Measurements from ENCODE around the gene GPR78. TPM values are rescaled to one million over a fixed set of nuclear protein-coding genes. Genes with fewer than 3 reads are reported as not detected.

Gene GPR78
- total RNA-seq, 1 donor from 2014 or later: 0.97 TPM

GRCh38 chr4:8547108-8547911 lies 32.9 kb upstream of the GPR78 start:
- TF ChIP-seq CTCF (conservative IDR thresholded peaks at IDR 0.05): peak; percentile 55
- H3K4me1 Mint-ChIP-seq (ENCODE audit: unreplicated experiment): peaks cover 5% of the 10 kb centered on the region
- peaks cover 6% of the 10 kb centered on the region for H3K27me3 Mint-ChIP-seq
- H3K27ac Mint-ChIP-seq: peak overlapping the region; percentile 9
- H3K9me3 Mint-ChIP-seq: no peaks in the 10 kb centered on the region
- H3K36me3 Mint-ChIP-seq: no peaks in the 10 kb centered on the region
- DNase-seq (ENCODE audit: extremely low spot score, unreplicated experiment): no peak
- no peak overlapping the region for H3K4me3 Mint-ChIP-seq

GRCh38 chr4:8547912-8548730 lies 32.1 kb upstream of the GPR78 start:
- Mint-ChIP-seq H3K4me1 (ENCODE audit: unreplicated experiment) (peaks cover 5% of the 10 kb centered on the region), H3K4me3 (no peak overlapping the region), H3K27me3 (peaks cover 6% of the 10 kb centered on the region), H3K36me3 (no peaks in the 10 kb centered on the region), H3K27ac (peak overlapping the region; percentile 9), H3K9me3 (no peaks in the 10 kb centered on the region)
- DNase-seq (ENCODE audit: extremely low spot score, unreplicated experiment): no peak
- no peak for TF ChIP-seq CTCF (conservative IDR thresholded peaks at IDR 0.05)

DNA sequence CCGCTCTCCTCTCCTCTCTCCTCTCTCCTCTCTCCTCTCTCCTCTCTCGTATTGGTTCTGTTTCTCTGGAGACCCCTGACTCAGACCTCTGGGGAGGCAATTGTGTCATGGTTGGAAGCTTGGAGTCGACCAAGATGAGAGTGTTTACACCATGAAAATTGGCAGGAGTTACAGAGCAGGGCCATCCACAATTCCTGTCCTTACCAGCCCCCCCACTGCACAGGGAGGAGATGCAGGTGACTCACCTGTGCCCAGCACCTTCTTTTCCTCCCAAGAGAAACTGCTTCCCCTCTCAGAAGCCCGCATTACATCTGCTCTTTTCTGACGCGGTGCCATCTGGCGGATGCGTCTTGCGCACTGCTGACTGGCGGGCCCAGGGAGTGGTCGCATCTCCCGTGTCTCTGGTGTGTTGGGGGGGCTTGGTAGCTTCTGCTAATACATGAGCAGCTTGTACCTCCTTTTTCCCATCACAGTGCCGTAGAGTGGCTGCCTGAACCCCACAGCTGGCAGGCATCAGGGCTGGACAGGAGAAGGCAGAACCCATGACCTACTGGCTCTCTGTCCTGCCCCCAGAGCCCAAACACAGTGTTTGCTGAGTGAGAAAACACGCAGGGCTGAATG lies 31.4 kb upstream of the GPR78 start:
- peaks cover 6% of the 10 kb centered on the region for H3K27me3 Mint-ChIP-seq
- no peaks in the 10 kb centered on the region for H3K9me3 Mint-ChIP-seq
- peaks cover 5% of the 10 kb centered on the region for H3K4me1 Mint-ChIP-seq (ENCODE audit: unreplicated experiment)
- no peak overlapping the region for H3K27ac Mint-ChIP-seq
- no peak overlapping the region for H3K4me3 Mint-ChIP-seq
- no peaks in the 10 kb centered on the region for H3K36me3 Mint-ChIP-seq
- no peak for TF ChIP-seq CTCF (conservative IDR thresholded peaks at IDR 0.05)
- DNase-seq (ENCODE audit: extremely low spot score, unreplicated experiment): no peak

GRCh38 chr4:8549352-8549931 lies 30.8 kb upstream of the GPR78 start:
- Mint-ChIP-seq H3K4me3 (no peak overlapping the region), H3K9me3 (no peaks in the 10 kb centered on the region), H3K27ac (no peak overlapping the region), H3K27me3 (peaks cover 6% of the 10 kb centered on the region), H3K4me1 (ENCODE audit: unreplicated experiment) (peaks cover 5% of the 10 kb centered on the region), H3K36me3 (no peaks in the 10 kb centered on the region)
- DNase-seq (ENCODE audit: extremely low spot score, unreplicated experiment): no peak
- TF ChIP-seq CTCF (conservative IDR thresholded peaks at IDR 0.05): no peak

DNA sequence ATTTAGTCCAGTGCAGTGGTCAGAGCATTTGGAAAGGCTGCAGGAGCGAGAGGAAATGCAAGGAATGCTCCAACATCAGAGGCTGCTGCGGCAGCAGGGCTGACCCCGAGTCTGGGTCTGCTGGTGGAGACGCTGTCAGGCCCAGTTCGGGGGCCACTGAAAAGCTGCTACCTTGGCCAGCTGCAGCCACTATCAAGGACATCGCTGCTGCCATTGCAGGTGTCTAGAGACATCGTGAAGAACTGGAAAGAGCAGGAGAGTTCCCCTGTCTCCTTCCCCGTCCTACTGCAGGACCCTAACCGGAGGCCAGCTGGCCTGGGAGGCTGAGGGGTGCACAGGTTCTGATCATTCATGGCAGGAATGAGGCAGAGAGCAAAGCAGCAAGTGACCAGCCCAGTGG lies 29.5 kb upstream of the GPR78 start:
- Mint-ChIP-seq H3K27ac (no peak overlapping the region), H3K4me1 (ENCODE audit: unreplicated experiment) (peaks cover 5% of the 10 kb centered on the region), H3K36me3 (no peaks in the 10 kb centered on the region), H3K4me3 (no peak overlapping the region), H3K27me3 (peaks cover 6% of the 10 kb centered on the region), H3K9me3 (no peaks in the 10 kb centered on the region)
- TF ChIP-seq CTCF (conservative IDR thresholded peaks at IDR 0.05): no peak
- DNase-seq (ENCODE audit: extremely low spot score, unreplicated experiment): no peak
